HepG2 (cell line): ENCODE data around the gene HECTD1. TPM values are rescaled to one million over a fixed set of nuclear protein-coding genes. Genes with fewer than 3 reads are reported as not detected.

Experiments used
- ARNT2 ChIP-seq: sonication (generic); formaldehyde crosslinking; IDR thresholded peaks from 2 replicates; pipeline ENCODE4 v1.8.0; 2022; ENCODE audit warnings: mild to moderate bottlenecking, low read depth, missing genetic modification reagents, moderate library complexity
- DDIT3 ChIP-seq: sonication (generic); formaldehyde crosslinking; IDR thresholded peaks from 2 replicates; pipeline ENCODE4 v1.4.0; 2020; ENCODE audit warnings: mild to moderate bottlenecking, missing genetic modification reagents
- GMEB2 ChIP-seq: IDR thresholded peaks from 2 replicates; pipeline ENCODE4 v1.6.1; 2016; ENCODE audit warnings: missing biosample characterization, missing genetic modification reagents, low read depth
- HIVEP1 ChIP-seq: sonication (generic); formaldehyde crosslinking; IDR thresholded peaks from 2 replicates; pipeline ENCODE4 v1.4.0; 2020; ENCODE audit warnings: mild to moderate bottlenecking, missing genetic modification reagents
- HNRNPL ChIP-seq: fragments of 200-400 bp; formaldehyde crosslinking; IDR thresholded peaks from 2 replicates; pipeline ENCODE4 v1.6.1; 2017; ENCODE audit warnings: mild to moderate bottlenecking, low read depth, low read length
- HOXA7 ChIP-seq: sonication (generic); formaldehyde crosslinking; IDR thresholded peaks from 2 replicates; pipeline ENCODE4 v1.8.1; 2022; ENCODE audit warnings: mild to moderate bottlenecking, missing genetic modification reagents, moderate library complexity
- MEIS1 ChIP-seq: sonication (generic); formaldehyde crosslinking; IDR thresholded peaks from 2 replicates; pipeline ENCODE4 v1.9.0; 2021; ENCODE audit warnings: mild to moderate bottlenecking, missing genetic modification reagents, moderate library complexity, borderline replicate concordance
- MTF1 ChIP-seq: sonication (generic); formaldehyde crosslinking; IDR thresholded peaks from 2 replicates; pipeline ENCODE4 v1.5.0; 2020; ENCODE audit warnings: missing genetic modification reagents
- MXD4 ChIP-seq: IDR thresholded peaks from 2 replicates; pipeline ENCODE4 v1.6.1; 2016; ENCODE audit warnings: mild to moderate bottlenecking, missing biosample characterization, missing genetic modification reagents
- NFRKB ChIP-seq: fragments of 450-650 bp; IDR thresholded peaks from 2 replicates; pipeline ENCODE4 v1.6.1; 2017
- NKX3-1 ChIP-seq: sonication (generic); formaldehyde crosslinking; IDR thresholded peaks from 2 replicates; pipeline ENCODE4 v1.5.0; 2020; ENCODE audit warnings: missing genetic modification reagents
- PLRG1 ChIP-seq: fragments of 450-650 bp; conservative IDR thresholded peaks from 2 replicates; pipeline ENCODE4 v1.6.1; 2016
- RERE ChIP-seq: IDR thresholded peaks from 2 replicates; pipeline ENCODE4 v1.6.1; 2016; ENCODE audit warnings: low read depth, missing genetic modification reagents, missing compliant biosample characterization
- TAF15 ChIP-seq: fragments of 200-400 bp; formaldehyde crosslinking; IDR thresholded peaks from one replicate; pipeline ENCODE4 v1.6.1; 2018; ENCODE audit warnings: mild to moderate bottlenecking, low read depth, low read length; ENCODE audit not compliant: poor library complexity, severe bottlenecking
- ZBED4 ChIP-seq: sonication (generic); formaldehyde crosslinking; IDR thresholded peaks from 2 replicates; pipeline ENCODE4 v1.4.0; 2020; ENCODE audit warnings: missing genetic modification reagents, borderline replicate concordance
- ZC3H4 ChIP-seq: sonication (generic); formaldehyde crosslinking; IDR thresholded peaks from 2 replicates; pipeline ENCODE4 v1.4.0; 2020; ENCODE audit warnings: missing genetic modification reagents, borderline replicate concordance
- ZNF468 ChIP-seq: sonication (generic); formaldehyde crosslinking; IDR thresholded peaks from 2 replicates; pipeline ENCODE4 v1.8.0; 2022; ENCODE audit warnings: mild to moderate bottlenecking, moderate library complexity, missing genetic modification reagents
- ZNF563 ChIP-seq: sonication (generic); formaldehyde crosslinking; IDR thresholded peaks from 2 replicates; pipeline ENCODE4 v1.8.0; 2022; ENCODE audit warnings: mild to moderate bottlenecking, moderate library complexity, missing genetic modification reagents
- ZNF839 ChIP-seq: sonication (generic); formaldehyde crosslinking; IDR thresholded peaks from 2 replicates; pipeline ENCODE4 v1.4.0; 2020; ENCODE audit warnings: missing genetic modification reagents, mild to moderate bottlenecking, borderline replicate concordance
- ZZZ3 ChIP-seq: sonication (generic); formaldehyde crosslinking; IDR thresholded peaks from 2 replicates; pipeline ENCODE4 v1.4.0; 2020; ENCODE audit warnings: missing genetic modification reagents, mild to moderate bottlenecking, borderline replicate concordance
- polyA plus RNA-seq, 8 experiments: library from polyadenylated mRNA; depleted of rRNA in 3 of 8; stranded (reverse) in 7 of 8; unstranded in 1 of 8; fragments of >200 nt; fragmentation: Illumina TruSeq in 4 of 8; extraction: Trizol in 4 of 8; gene quantifications; 2 replicates each; pipeline versions ENCODE4 v1.2.1 to v1.2.3, GENCODE V29; 2011 to 2016; ENCODE audit warnings: low read depth in 4 of 8, missing spikeins in 1 of 8, mixed read lengths in 1 of 8; ENCODE audit not compliant: insufficient read depth in 1 of 8
- total RNA-seq, 5 experiments: library from RNA; depleted of rRNA; stranded (reverse); fragments of >200 nt; fragmentation: Illumina TruSeq; extraction: Trizol; gene quantifications; 2 replicates each; pipeline ENCODE4 v1.2.3, GENCODE V29; 2016; ENCODE audit warnings: low read depth in 1 of 5

The HECTD1 gene
- total and polyA plus RNA-seq, 2 of the 13 experiments (the other 11 are each of a cell fraction or from before 2014, with no cell fraction given) = 312 to 560 TPM

- no peak; the same call in 1 of the 2 replicates for TF ChIP-seq MXD4 (CRISPR knock-in tag)
- TF ChIP-seq NFRKB = no peak
- peak; percentile 78; the same call in 1 of the 2 replicates for TF ChIP-seq HNRNPL
- TF ChIP-seq NKX3-1 = no peak; the same call in 1 of the 2 replicates
- TF ChIP-seq RERE (CRISPR knock-in tag) = peak; percentile 15; the same call in 1 of the 2 replicates
- TF ChIP-seq ZNF468 (CRISPR knock-in tag) = peak; percentile 28; the same call in 1 of the 2 replicates
- peak; percentile 34; the same call in 1 of the 2 replicates for TF ChIP-seq ZNF839
- peak; percentile 56; the same call in 1 of the 2 replicates for TF ChIP-seq MEIS1 (CRISPR knock-in tag)
- TF ChIP-seq ZZZ3 (CRISPR knock-in tag) = peak; percentile 94
- no peak; the same call in 1 of the 2 replicates for TF ChIP-seq HOXA7 (CRISPR knock-in tag)
- TF ChIP-seq ZNF563 (CRISPR knock-in tag) = peak; percentile 97; the same call in 1 of the 2 replicates
- peak; percentile 63 for TF ChIP-seq TAF15
- 0 out of 2 replicates have a peak, but pooled peaks have one; percentile 77 for TF ChIP-seq DDIT3
- no peak for TF ChIP-seq GMEB2 (CRISPR knock-in tag)
- TF ChIP-seq MTF1 (CRISPR knock-in tag) = peak; percentile 84
- peak; percentile 70 for TF ChIP-seq ZBED4 (CRISPR knock-in tag)
- TF ChIP-seq PLRG1 = no peak
- no peak for TF ChIP-seq ARNT2 (CRISPR knock-in tag)
- no peak for TF ChIP-seq ZC3H4
- peak; percentile 88 for TF ChIP-seq HIVEP1 (CRISPR knock-in tag)
Measured at GRCh38 chr14:31207287-31207754, 272 bp downstream of the HECTD1 start (continued).
